K562 (cell line): ENCODE data around the gene STK24. TPM values are rescaled to one million over a fixed set of nuclear protein-coding genes. Genes with fewer than 3 reads are reported as not detected.
A peak's percentile ranks its signal among the peaks of the same experiment; 100 is the strongest.

Source experiments
- ATAC-seq: fragments of 200-7000 bp; cut with Tn5 transposase; 3 replicates; pipeline ENCODE4 v1.9.1; 2020; ENCODE audit warnings: moderate library complexity
- BruUV-seq: library from RNA; stranded (reverse); fragments of 400-500 nt; replicated peaks from 2 replicates; lab custom pipeline; 2021; lab: Mats Ljungman, UMichigan
- CTCF ChIA-PET: fragments of 300-600 bp; formaldehyde crosslinking; extraction: SDS; loops from one replicate; lab custom pipeline; 2021; ENCODE audit warnings: low intra/inter-chr PET ratio; lab: Yijun Ruan, JAX
- POLR2A ChIA-PET: fragments of 300-600, 350-650 bp; sonication (Branson Sonifier 250); formaldehyde crosslinking; extraction: SDS; loops from one replicate; lab custom pipeline; 2021; ENCODE audit warnings: antibody characterized with exemption, inconsistent platforms; lab: Yijun Ruan, JAX
- DNase-seq, 4 experiments: peaks; one replicate each; pipeline versions ENCODE4 v3.0.0 to v3.0.0-alpha.2; 2011 to 2018; ENCODE audit warnings: low spot score in 3 of 4, mixed read lengths in 3 of 4; ENCODE audit errors: extremely low read depth in 1 of 4
- FAIRE-seq: peaks from 2 replicates; lab custom pipeline; 2011; peaks lifted over from hg19 to GRCh38; lab: Jason Lieb, UNC
- H2AFZ ChIP-seq: 2 replicates; pipeline ENCODE4 v1.6.0; 2011; ENCODE audit warnings: low read depth, low read length, control low read depth, inconsistent platforms
- H3K27ac ChIP-seq: fragments of 200-600 bp; 3 replicates; pipeline ENCODE4 v1.8.0; 2011; ENCODE audit warnings: low read depth, mild to moderate bottlenecking, control low read depth, inconsistent platforms, low read length, moderate library complexity, mixed read lengths; ENCODE audit errors: extremely low read depth
- H3K27me3 ChIP-seq, 2 experiments: fragments of 300-600 bp in 1 of 2; 2 replicates in 1 of 2; 3 replicates in 1 of 2; pipeline versions ENCODE4 v1.6.0 to v1.8.0; 2011; ENCODE audit warnings: inconsistent platforms in 2 of 2, low read length in 2 of 2, mild to moderate bottlenecking in 1 of 2, mixed read lengths in 1 of 2, moderate library complexity in 1 of 2; ENCODE audit not compliant: control insufficient read depth in 2 of 2, insufficient read depth in 2 of 2
- H3K36me3 ChIP-seq: fragments of 300-600 bp; 3 replicates; pipeline ENCODE4 v1.8.0; 2011; ENCODE audit warnings: mild to moderate bottlenecking, low read length, inconsistent platforms; ENCODE audit not compliant: control insufficient read depth, insufficient read depth
- H3K4me1 ChIP-seq, 2 experiments: fragments of 200-600 bp in 1 of 2; replicated peaks in 1 of 2; 2 replicates in 1 of 2; 3 replicates in 1 of 2; pipeline versions ENCODE4 v1.5.1 to v1.8.0; 2011; ENCODE audit warnings: inconsistent platforms in 2 of 2, low read length in 2 of 2, mild to moderate bottlenecking in 1 of 2, mixed read lengths in 1 of 2, moderate library complexity in 1 of 2; ENCODE audit not compliant: control insufficient read depth in 2 of 2, insufficient read depth in 2 of 2
- H3K4me2 ChIP-seq: 2 replicates; pipeline ENCODE4 v1.6.1; 2011; ENCODE audit warnings: low read length, control low read depth, inconsistent platforms, mixed read lengths; ENCODE audit not compliant: insufficient read depth
- H3K4me3 ChIP-seq: fragments of 200-600 bp; sonication (generic), shearing (Covaris generic); 2 replicates; pipeline ENCODE4 v1.5.1; 2016; ENCODE audit warnings: control low read depth, inconsistent platforms
- H3K79me2 ChIP-seq: fragments of 200-600 bp; 3 replicates; pipeline ENCODE4 v1.8.0; 2011; ENCODE audit warnings: low read length, inconsistent platforms; ENCODE audit not compliant: control insufficient read depth, insufficient read depth
- H3K9ac ChIP-seq, 2 experiments: 2 replicates each; pipeline versions ENCODE4 v1.6.0 to v1.6.1; 2011; ENCODE audit warnings: low read depth in 2 of 2, low read length in 2 of 2, control low read depth in 1 of 2, inconsistent platforms in 1 of 2, mild to moderate bottlenecking in 1 of 2, mixed read lengths in 1 of 2; ENCODE audit not compliant: insufficient read depth in 1 of 2
- H3K9me1 ChIP-seq: one replicate; pipeline ENCODE4 v1.6.0; 2011; ENCODE audit warnings: inconsistent platforms, mild to moderate bottlenecking, low read length, moderate library complexity; ENCODE audit not compliant: control insufficient read depth, insufficient read depth
- H3K9me3 ChIP-seq: replicated peaks from 2 replicates; pipeline ENCODE4 v1.5.1; 2011; ENCODE audit warnings: low read depth, low read length, inconsistent platforms; ENCODE audit not compliant: control insufficient read depth, insufficient read depth
- H4K20me1 ChIP-seq: replicated peaks from 2 replicates; pipeline ENCODE4 v1.6.1; 2011; ENCODE audit warnings: low read length, inconsistent platforms, mixed read lengths; ENCODE audit not compliant: control insufficient read depth, insufficient read depth
- BACH1 ChIP-seq: fragments of 200-800 bp; sonication (Bioruptor generic); IDR thresholded peaks from 2 replicates; pipeline ENCODE4 v1.6.1; 2016; ENCODE audit warnings: missing genetic modification characterization, missing compliant biosample characterization
- CEBPB ChIP-seq: fragments of 450-650 bp; IDR thresholded peaks from 2 replicates; pipeline ENCODE4 v1.6.1; 2016; ENCODE audit warnings: missing genetic modification characterization, missing compliant biosample characterization
- CEBPG ChIP-seq, 3 experiments: fragments of 200-800 bp in 1 of 3; sonication (Bioruptor generic) in 1 of 3; sonication (generic) in 1 of 3; formaldehyde crosslinking in 1 of 3; IDR thresholded peaks in 2 of 3; conservative IDR thresholded peaks in 1 of 3; 2 replicates each; pipeline versions ENCODE4 v1.6.1 to v1.8.0; 2016 to 2022; ENCODE audit warnings: missing compliant biosample characterization in 2 of 3, missing genetic modification characterization in 2 of 3, mild to moderate bottlenecking in 1 of 3, missing genetic modification reagents in 1 of 3
- FOXM1 ChIP-seq, 2 experiments: fragments of 450-650 bp in 1 of 2; sonication (generic) in 1 of 2; formaldehyde crosslinking in 1 of 2; IDR thresholded peaks; 2 replicates each; pipeline versions ENCODE4 v1.6.1 to v1.9.0; 2017 to 2022; ENCODE audit warnings: low read depth in 2 of 2, mild to moderate bottlenecking in 2 of 2, missing genetic modification reagents in 1 of 2, moderate library complexity in 1 of 2
- HMGN3 ChIP-seq: IDR thresholded peaks from 2 replicates; pipeline ENCODE4 v1.6.1; 2011; ENCODE audit warnings: borderline replicate concordance, low read depth, mild to moderate bottlenecking, mixed read lengths, low read length; ENCODE audit not compliant: insufficient read length; ENCODE audit errors: extremely low read depth
- MTA2 ChIP-seq: fragments of 450-650 bp; IDR thresholded peaks from 2 replicates; pipeline ENCODE4 v1.6.1; 2016; ENCODE audit warnings: low read depth
- NCOR1 ChIP-seq: fragments of 450-650 bp; IDR thresholded peaks from 2 replicates; pipeline ENCODE4 v1.6.1; 2016; ENCODE audit warnings: mild to moderate bottlenecking, moderate library complexity
- OTX1 ChIP-seq: fragments of 450-650 bp; formaldehyde crosslinking; IDR thresholded peaks from 2 replicates; pipeline ENCODE4 v1.4.0; 2022; ENCODE audit warnings: mild to moderate bottlenecking
- PHB ChIP-seq: fragments of 250-450 bp; sonication (Bioruptor Pico); IDR thresholded peaks from 2 replicates; pipeline ENCODE4 v1.5.0; 2021
- PREB ChIP-seq: sonication (generic); formaldehyde crosslinking; IDR thresholded peaks from 2 replicates; pipeline ENCODE4 v1.8.1; 2023; ENCODE audit warnings: mild to moderate bottlenecking, missing genetic modification reagents
- TBL1XR1 ChIP-seq, 2 experiments: IDR thresholded peaks; 2 replicates each; pipeline ENCODE4 v1.6.1; 2012; ENCODE audit warnings: improper control_type of control experiment in 2 of 2, low read length in 2 of 2, mild to moderate bottlenecking in 1 of 2
- ZNF778 ChIP-seq: fragments of 450-650 bp; formaldehyde crosslinking; IDR thresholded peaks from 2 replicates; pipeline ENCODE4 v1.4.0; 2020; ENCODE audit warnings: mild to moderate bottlenecking, moderate library complexity
- WGBS: fragments of 100-300 bp; shearing (Covaris generic); methylation state at CpG from one replicate; pipeline ENCODE4 v1.1.6; 2016; ENCODE audit warnings: low coverage, mixed read lengths; ENCODE audit not compliant: insufficient coverage; ENCODE audit errors: missing lambda C conversion rate; 5-methylcytosine and 5-hydroxymethylcytosine counted together
- in situ Hi-C: fragments of 300-500 bp; cut with MboI; formaldehyde crosslinking; loops from 4 replicates; pipeline ENCODE4 v1.15.0; 2018; ENCODE audit warnings: inconsistent platforms, mixed read lengths
- intact Hi-C: fragments of 100-400 bp; cut with micrococcal nuclease; formaldehyde crosslinking; loops from 2 replicates; pipeline ENCODE4 v1.14.2; 2022
- polyA plus RNA-seq, 8 experiments: library from polyadenylated mRNA; depleted of rRNA in 4 of 8; stranded (reverse) in 5 of 8; unstranded in 3 of 8; fragments of >200 nt; fragmentation: Nextera tagmentation in 2 of 8; fragmentation: Illumina TruSeq in 1 of 8; extraction: Ambion mirVana in 2 of 8; extraction: Trizol in 1 of 8; gene quantifications; 2 replicates each; pipeline versions ENCODE4 v1.2.1 to v1.2.3, GENCODE V29; 2011 to 2014; ENCODE audit warnings: inconsistent platforms in 1 of 8, missing spikeins in 1 of 8
- total RNA-seq, 7 experiments: library from RNA; depleted of rRNA in 6 of 7; stranded (reverse); fragments of >200 nt in 6 of 7; fragmentation: Illumina TruSeq in 2 of 7; extraction: Trizol in 2 of 7; gene quantifications; 2 replicates each; pipeline versions ENCODE4 v1.2.1 to v1.2.3, GENCODE V29; 2011 to 2021; ENCODE audit warnings: low replicate concordance in 1 of 7
- TF ChIP-seq, protein P1 (sequence below): fragments of 250-450 bp; sonication (Bioruptor Pico); IDR thresholded peaks from 2 replicates; pipeline ENCODE4 v1.5.0; 2021; ENCODE audit warnings: mild to moderate bottlenecking, moderate library complexity

The STK24 gene
- total and polyA plus RNA-seq, 9 of the 15 experiments (the other 6 are each of a cell fraction or from before 2014, with no cell fraction given), result 3.8 to 78.4 (median 28.2) TPM

DNA sequence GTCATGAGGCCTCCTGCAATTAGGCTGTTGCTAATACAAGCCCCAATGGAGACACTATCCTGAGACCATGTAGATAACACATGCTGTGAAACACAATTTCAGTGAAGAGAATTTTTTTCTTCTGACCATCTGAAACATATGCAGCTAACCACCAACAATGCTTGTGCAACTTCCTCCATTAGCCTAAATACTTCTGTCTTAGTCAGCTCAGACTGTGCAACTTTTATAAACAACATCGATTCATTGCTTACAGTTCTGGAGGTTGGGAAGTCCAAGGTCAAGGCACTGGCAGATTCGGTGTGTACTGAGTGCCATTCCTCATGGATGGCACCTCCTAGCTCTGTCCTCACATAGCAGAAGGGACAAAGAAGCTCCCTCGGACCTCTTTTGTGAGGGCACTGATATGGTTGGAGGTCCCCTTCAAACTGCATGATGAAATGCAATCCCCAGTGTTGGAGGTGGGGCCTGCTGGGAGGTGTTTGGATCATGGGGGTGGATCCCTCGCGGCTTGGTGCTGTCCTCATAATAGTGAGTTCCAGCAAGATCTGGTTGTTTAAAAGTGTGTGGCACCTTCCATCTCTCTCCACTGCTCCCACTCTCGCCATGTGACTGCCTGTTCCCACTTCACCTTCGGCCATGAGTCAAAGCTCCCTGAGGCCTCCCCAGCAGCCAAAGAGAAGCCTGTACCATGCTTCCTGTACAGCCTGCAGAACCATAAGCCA is 27.7 kb downstream of the STK24 start:
- ATAC-seq, result peak; percentile 64
- Histone ChIP-seq H3K27ac (no peak overlapping the region; the same call in 2 of the 3 replicates), H3K9ac (no peak overlapping the region), H3K27me3 (no peaks in the 10 kb centered on the region), H3K36me3 (peaks cover 19% of the 10 kb centered on the region; the same call in 2 of the 3 replicates), H3K9me3 (no peaks in the 10 kb centered on the region), H2AFZ (no peak overlapping the region), H3K4me3 (no peak overlapping the region), H3K79me2 (peaks cover 70% of the 10 kb centered on the region), H3K4me1 (peaks cover 4 to 14% of the 10 kb centered on the region in 2 experiments; a peak in 4 of 5 replicates), H4K20me1 (peaks cover 13% of the 10 kb centered on the region), H3K4me2 (no peak overlapping the region; the same call in 1 of the 2 replicates), H3K9me1 (peaks cover 5% of the 10 kb centered on the region)
- intact Hi-C loops, result loop anchor here (5.0 kb wide), 1 partner anchor 42 kb away; no protein-coding TSS in a partner anchor
- in situ Hi-C loops, result no loop called here
- CTCF ChIA-PET, result no interaction called here
- no peak for DNase-seq
- no TSS peak for BruUV-seq
- 77% methylated on average over 7 of the region's 7 CpGs for WGBS
- FAIRE-seq, result no peak
- POLR2A ChIA-PET, result interaction anchor here (0.7 to 2.7 kb wide), 3 partner anchors 13 to 27 kb away, joined by 3 to 7 read pairs (median 4); no protein-coding TSS in a partner anchor
- no peak for TF ChIP-seq CEBPG (CRISPR knock-in tag; IDR thresholded peaks at IDR 0.05)
- TF ChIP-seq CEBPG (tag; conservative IDR thresholded peaks at IDR 0.05 in 1 of 2, IDR thresholded peaks at IDR 0.05 in 1 of 2), result peak in 1 of 2 experiments; percentile 63; a peak in 2 of 4 replicates
- TF ChIP-seq CEBPB (tag), result peak; percentile 22; the same call in 1 of the 2 replicates
- no peak for TF ChIP-seq MTA2
- no peak for TF ChIP-seq OTX1 (CRISPR knock-in tag)
- no peak for TF ChIP-seq ZNF778 (CRISPR knock-in tag)
- no peak for TF ChIP-seq TBL1XR1 (IDR thresholded peaks at IDR 0.05; ENCODE audit: low read length in 2 of 2)
- TF ChIP-seq, protein P1, sequence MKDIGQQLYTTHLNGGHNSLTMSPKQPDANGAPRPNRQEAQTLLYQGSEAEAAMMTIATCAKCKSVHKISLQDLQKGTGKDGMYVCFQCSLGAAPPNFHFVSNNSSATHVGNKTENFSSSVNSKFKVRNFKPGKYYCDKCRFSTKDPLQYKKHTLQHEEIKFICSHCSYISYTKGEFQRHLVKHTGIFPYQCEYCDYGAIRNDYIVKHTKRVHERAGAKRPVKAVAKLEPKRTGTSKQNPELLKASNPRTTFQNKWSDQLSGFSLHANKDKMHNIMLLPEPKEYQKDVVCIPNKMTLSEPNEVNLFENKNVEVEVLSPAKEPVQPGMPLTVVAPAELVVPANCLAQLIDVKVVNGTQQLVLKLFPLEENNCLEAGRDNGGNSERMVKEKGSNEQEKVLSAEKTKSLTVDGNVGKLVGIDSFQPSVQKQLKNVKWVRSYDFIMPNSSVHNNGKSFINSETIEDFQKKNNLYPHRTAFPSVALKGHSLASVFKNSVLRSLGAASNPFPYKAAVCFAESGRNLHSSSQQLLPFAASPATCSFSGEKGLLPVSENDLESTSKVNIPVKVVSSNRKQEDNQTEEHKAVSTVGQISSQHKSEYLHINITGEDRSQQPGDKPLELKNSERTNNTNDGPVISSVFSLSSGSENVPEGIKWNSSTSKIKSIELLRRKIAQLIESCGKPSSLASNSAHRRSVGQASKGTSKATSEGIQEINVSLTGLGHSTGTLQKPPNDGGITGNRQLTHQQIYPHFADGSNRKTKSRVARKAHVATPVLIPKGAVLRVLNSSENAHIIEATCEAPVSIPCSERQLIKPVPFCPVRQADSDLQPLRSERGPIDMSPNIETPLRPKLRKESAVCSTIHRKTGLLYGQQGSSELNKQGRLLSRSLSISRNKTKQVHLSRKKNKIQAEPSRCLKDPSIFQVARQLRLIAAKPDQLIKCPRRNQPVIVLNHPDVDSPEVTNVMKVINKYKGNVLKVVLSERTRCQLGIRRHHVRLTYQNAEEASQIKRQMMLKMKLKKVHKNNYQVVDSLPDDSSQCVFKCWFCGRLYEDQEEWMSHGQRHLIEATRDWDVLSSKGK (CRISPR knock-in tag), result no peak
- TF ChIP-seq HMGN3, result no peak
- no peak for TF ChIP-seq PHB (CRISPR knock-in tag)
- TF ChIP-seq PREB (CRISPR knock-in tag), result no peak
- TF ChIP-seq NCOR1, result no peak
- TF ChIP-seq BACH1 (tag), result no peak
- no peak for TF ChIP-seq FOXM1 (IDR thresholded peaks at IDR 0.05; ENCODE audit: low read depth)
- no peak for TF ChIP-seq FOXM1 (CRISPR knock-in tag; IDR thresholded peaks at IDR 0.05; ENCODE audit: low read depth)
